DOHH2 (cell line): Measurements from ENCODE around the gene PCDHGA4.
"Not testable (repeated sequence)": the region's sequence is repeated elsewhere in the genome, so short reads cannot be mapped to it uniquely, and the experiment has no call there.

Source experiments
- EZH2phosphoT487 ChIP-seq: fragments of 200-600 bp; sonication (generic); IDR thresholded peaks from 2 replicates; pipeline ENCODE4 v1.6.1; 2017; ENCODE audit warnings: borderline replicate concordance, mild to moderate bottlenecking, antibody characterized with exemption, low read length, moderate library complexity, mixed read lengths
- TF ChIP-seq, protein P1 (sequence below): fragments of 200-600 bp; sonication (generic); IDR thresholded peaks from one replicate; pipeline ENCODE4 v1.5.1; 2014; ENCODE audit warnings: antibody characterized with exemption, mild to moderate bottlenecking, low read depth, low read length; ENCODE audit not compliant: poor library complexity, severe bottlenecking

DNA sequence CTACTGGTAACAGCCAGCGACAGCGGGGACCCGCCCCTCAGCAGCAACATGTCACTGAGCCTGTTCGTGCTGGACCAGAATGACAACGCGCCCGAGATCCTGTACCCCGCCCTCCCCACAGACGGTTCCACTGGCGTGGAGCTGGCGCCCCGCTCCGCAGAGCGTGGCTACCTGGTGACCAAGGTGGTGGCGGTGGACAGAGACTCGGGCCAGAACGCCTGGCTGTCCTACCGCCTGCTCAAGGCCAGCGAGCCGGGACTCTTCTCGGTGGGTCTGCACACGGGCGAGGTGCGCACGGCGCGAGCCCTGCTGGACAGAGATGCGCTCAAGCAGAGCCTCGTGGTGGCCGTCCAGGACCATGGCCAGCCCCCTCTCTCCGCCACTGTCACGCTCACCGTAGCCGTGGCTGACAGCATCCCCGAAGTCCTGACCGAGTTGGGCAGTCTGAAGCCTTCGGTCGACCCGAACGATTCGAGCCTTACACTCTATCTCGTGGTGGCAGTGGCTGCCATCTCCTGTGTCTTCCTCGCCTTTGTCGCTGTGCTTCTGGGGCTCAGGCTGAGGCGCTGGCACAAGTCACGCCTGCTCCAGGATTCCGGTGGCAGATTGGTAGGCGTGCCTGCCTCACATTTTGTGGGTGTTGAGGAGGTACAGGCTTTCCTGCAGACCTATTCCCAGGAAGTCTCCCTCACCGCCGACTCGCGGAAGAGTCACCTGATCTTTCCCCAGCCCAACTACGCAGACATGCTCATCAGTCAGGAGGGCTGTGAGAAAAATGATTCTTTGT lies 39.8 kb downstream of the PCDHGA4 start:
- TF ChIP-seq, protein P1, sequence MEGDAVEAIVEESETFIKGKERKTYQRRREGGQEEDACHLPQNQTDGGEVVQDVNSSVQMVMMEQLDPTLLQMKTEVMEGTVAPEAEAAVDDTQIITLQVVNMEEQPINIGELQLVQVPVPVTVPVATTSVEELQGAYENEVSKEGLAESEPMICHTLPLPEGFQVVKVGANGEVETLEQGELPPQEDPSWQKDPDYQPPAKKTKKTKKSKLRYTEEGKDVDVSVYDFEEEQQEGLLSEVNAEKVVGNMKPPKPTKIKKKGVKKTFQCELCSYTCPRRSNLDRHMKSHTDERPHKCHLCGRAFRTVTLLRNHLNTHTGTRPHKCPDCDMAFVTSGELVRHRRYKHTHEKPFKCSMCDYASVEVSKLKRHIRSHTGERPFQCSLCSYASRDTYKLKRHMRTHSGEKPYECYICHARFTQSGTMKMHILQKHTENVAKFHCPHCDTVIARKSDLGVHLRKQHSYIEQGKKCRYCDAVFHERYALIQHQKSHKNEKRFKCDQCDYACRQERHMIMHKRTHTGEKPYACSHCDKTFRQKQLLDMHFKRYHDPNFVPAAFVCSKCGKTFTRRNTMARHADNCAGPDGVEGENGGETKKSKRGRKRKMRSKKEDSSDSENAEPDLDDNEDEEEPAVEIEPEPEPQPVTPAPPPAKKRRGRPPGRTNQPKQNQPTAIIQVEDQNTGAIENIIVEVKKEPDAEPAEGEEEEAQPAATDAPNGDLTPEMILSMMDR, result not testable (repeated sequence)
- TF ChIP-seq EZH2phosphoT487, result not testable (repeated sequence)
